CD4-positive, alpha-beta T cell treated with Interleukin-6 for 4 hours (primary cell): Measurements from ENCODE around the gene SLC38A1.
"Not testable (repeated sequence)": the region's sequence is repeated elsewhere in the genome, so short reads cannot be mapped to it uniquely, and the experiment has no call there.

Experiments
- DNase-seq: peaks from one replicate; pipeline ENCODE4 v3.0.0-alpha.2; 2020; ENCODE audit warnings: mixed read lengths

SLC38A1 gene

GRCh38 chr12:46205294-46205693, 63.5 kb downstream of the SLC38A1 start:
- no peak for DNase-seq

DNA sequence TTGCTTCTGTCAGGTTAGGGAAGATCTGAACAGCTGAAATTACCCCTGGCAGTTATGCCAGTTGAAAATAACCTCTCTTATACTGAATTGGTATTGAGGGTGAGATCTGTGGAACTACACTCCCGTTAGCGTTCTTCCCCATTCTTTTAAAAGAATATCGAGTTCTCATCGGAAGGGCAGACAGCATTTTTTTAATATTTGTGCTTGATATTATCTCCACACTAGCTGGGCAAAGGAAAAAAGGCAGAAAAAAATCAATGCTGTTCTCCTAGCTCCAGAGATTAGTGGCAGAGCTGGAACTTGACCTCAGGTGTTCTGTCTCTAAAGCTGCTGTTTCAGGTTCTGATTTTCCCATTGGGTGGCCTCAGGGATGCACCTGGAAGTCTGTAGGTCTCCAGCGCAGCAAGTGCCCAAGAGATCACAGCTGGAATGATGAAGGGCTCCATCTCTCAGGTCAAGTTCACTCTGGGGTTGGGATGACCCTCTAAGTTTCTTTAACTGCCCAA, 67.5 kb downstream of the SLC38A1 start:
- DNase-seq, result no peak

DNA sequence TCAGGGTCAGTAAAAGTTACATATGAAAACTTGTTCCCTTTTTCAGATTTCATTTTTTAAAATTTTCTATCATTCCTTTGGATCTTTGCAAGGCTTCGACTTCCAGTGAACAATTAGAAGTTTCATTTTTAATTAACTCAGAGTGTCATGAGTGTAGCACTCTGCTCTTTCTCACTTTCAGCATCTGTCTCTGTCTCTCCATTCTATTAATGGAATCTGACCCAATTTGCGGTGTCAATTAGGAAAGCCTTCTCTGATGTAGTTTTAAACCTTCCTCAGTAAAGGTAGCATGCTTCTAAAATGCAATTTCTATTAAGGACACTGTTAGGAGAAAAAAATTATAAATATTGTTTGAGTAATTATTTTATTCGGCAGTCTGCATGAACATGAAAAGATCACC, 68.3 kb downstream of the SLC38A1 start:
- DNase-seq, result no peak

- no peak for DNase-seq
Measured at GRCh38 chr12:46198913-46199312, 69.9 kb downstream of the SLC38A1 start.

GRCh38 chr12:46197883-46198282, 71.0 kb downstream of the SLC38A1 start:
- DNase-seq, result no peak

DNA sequence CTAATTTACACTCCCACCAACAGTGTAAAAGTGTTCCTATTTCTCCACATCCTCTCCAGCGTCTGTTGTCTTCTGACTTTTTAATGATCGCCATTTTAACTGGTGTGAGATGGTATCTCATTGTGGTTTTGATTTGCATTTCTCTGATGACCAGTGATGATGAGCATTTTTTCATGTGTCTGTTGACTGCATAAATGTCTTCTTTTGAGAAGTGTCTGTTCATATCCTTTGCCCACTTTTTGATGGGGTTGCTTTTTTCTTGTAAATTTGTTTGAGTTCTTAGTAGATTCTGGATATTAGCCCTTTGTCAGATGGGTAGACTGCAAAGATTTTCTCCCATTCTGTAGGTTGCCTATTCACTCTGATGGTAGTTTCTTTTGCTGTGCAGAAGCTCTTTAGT, 78.3 kb downstream of the SLC38A1 start:
- not testable (repeated sequence) for DNase-seq

GRCh38 chr12:46188170-46188569, 80.7 kb downstream of the SLC38A1 start:
- DNase-seq, result no peak

DNA sequence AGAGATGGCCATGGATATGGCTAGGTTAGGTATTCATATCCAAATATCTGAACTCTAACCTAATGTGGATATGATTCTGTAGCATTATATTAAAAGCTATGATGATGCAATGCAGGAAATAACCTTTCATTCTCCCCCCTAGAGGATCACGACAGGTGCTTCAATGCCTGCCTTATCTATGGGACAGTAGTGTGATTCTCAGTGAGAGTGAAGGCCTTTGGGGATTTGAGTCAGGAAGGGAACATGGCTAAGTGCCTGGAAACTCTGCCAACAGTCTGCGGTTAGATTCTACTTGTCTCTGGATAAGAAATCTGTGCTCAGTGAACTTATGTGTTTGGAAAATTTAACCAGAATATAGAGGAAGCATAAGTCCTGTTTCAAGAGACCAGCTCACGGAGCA, 81.8 kb downstream of the SLC38A1 start:
- no peak for DNase-seq

GRCh38 chr12:46186088-46186487, 82.8 kb downstream of the SLC38A1 start:
- no peak for DNase-seq

GRCh38 chr12:46185686-46186085, 83.2 kb downstream of the SLC38A1 start:
- no peak for DNase-seq

DNA sequence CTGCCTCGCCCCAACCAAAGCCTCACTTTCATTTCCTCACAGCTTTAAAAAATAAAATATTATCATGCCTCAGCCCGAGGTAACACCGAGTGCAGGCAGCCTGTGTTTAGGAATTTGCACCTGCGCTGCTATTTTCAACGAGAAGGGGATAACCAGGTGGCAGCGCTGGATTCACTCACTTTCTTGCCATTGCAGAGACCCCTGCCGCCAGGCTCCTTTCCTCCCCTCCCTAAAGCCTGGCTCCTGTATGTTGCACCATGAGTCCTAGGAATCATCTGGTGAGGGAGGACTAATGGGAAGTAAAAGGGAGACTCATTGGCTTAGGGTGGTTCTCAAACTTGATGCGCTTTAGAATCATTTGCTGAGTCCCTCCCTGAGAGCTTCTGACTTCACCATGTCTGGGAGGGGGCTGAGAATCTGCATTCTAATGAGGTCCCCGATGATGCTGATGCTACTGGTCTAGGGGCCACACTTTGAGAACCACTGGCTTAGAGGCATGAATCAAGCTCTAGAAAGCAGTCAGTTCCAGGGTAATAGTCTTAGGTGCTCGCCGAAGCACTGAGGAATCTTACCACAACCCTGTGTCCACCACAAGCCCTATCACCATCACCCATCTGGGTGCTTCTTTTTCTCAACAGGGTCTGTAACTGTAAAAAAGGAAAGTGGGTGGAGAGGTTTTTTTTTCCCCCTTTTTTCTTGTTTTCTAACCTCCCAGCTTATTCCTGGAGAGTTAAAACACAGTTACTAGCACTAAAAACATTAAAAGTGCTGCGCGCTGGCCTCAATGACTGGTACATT, 83.8 kb downstream of the SLC38A1 start:
- DNase-seq, result no peak

DNA sequence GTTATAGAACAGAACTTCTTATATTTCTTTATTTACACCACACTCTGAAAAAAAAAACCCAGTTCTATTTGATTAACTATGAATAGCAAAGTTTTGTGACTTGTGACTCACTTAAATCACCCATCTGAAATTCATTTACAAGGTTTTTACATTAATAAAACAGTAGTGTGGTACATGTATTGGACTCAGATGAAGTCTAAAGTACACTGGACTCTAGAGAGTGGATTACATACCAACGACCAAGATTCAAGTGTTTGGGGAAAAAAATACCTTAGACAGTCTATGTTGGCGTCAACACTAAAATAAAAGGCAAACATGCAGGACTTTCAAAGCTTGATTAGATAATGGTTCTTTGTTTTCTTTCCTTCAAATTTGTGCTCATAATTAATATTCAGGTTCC, 85.7 kb downstream of the SLC38A1 start:
- DNase-seq, result no peak

DNA sequence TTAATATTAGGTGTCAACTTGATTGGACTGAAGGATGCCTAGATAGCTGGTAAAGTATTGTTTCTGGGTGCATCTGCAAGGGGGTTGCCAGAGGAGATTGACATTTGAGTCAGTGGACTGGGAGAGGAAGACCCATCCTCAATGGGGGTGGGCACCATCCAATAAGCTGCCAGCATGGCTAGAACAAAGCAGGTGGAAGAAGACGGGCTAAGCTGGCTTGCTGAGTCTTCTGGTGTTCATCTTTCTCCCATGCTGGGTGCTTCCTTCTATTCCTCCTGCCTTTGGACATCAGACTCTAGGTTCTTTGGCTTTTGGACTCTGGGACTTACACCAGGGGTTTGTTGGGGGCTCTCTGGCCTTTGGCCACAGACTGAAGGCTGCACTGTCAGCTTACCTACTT, 87.4 kb downstream of the SLC38A1 start:
- no peak for DNase-seq

DNA sequence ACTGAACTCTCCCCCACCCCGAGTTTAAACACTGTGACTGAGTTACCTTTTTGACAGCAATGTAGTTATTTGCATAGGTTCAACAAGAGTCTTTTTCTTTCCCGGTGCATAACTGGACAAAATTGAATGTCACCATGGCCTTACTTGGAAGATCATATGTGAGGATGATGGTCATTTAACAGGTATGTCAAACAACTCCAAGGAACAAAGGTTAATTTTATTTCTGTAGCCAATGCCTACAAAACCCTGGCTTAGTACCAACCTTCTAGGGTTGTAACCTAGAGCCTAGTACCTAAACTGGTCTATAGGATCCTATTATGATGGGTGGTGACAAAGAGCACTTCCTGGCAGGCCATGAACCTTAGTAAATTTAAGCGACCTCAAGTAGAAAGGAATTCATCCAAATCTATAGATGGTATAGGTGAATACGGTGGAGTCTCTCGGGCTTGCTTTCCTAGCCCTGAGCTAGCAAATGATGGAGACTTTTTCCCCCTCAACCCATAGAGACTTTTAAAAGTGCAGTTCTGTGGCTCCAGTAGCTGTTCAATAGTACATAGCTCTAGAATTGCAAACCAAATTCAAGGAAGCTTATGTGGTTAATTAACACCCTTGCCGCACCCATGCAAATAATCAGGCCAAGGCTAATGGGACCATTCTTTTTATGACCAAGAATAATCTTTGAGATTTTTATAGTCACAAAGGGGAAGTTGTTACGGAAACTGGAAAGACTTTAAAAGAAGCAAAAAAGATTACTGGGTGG, 89.0 kb downstream of the SLC38A1 start:
- no peak for DNase-seq

- DNase-seq, result no peak
Measured at GRCh38 chr12:46177837-46178608, 90.8 kb downstream of the SLC38A1 start.

GRCh38 chr12:46177025-46177424, 91.8 kb downstream of the SLC38A1 start:
- DNase-seq, result no peak

DNA sequence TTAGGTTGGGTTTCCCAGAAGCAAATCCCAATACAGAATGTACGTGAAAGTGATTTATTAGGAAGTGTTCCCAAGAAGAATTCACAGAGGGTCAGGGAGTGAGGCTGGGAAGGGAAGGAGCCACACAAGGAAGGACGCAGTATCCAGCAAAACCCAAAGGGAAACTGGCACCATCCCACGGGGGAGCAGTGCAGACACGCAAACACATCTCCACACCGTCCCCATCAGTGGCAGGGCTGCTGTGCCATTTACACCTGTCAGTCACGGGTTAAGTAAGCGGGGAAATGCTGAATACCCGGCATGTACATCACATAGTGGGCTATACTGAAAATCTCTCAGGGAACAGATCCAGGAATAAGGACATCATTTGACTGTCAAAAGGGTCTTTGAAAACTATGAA, 93.9 kb downstream of the SLC38A1 start:
- DNase-seq, result no peak

- DNase-seq, result no peak
Measured at GRCh38 chr12:46174061-46174662, 94.7 kb downstream of the SLC38A1 start.

- no peak for DNase-seq
Measured at GRCh38 chr12:46168426-46168825, 100.4 kb downstream of the SLC38A1 start.

- no peak for DNase-seq
Measured at GRCh38 chr12:46167412-46167811, 101.4 kb downstream of the SLC38A1 start.

DNA sequence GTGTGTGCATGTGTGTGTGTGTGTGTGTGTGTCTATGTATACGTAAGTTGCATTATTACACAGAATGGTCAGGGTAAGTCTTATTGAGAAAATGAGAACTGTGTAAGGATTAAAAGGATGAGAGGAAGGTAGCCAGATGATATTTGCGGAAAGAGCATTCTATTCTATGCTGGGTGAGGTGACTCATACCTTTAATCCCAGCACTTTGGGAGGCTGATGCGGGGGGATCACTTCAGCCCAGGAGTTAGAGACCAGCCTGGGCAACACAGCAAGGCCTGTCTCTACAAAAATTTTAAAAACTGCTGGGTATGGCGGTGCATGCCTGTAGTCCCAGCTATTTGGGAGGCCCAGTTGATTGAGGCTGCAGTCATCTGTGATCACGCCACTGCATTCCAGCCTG, 103.7 kb downstream of the SLC38A1 start:
- no peak for DNase-seq

GRCh38 chr12:46164186-46164761, 104.6 kb downstream of the SLC38A1 start:
- DNase-seq, result no peak
